Measurements from ENCODE around the gene MRPL19.
"Not testable (repeated sequence)": the region's sequence is repeated elsewhere in the genome, so short reads cannot be mapped to it uniquely, and the experiment has no call there.

Gene MRPL19

DNA sequence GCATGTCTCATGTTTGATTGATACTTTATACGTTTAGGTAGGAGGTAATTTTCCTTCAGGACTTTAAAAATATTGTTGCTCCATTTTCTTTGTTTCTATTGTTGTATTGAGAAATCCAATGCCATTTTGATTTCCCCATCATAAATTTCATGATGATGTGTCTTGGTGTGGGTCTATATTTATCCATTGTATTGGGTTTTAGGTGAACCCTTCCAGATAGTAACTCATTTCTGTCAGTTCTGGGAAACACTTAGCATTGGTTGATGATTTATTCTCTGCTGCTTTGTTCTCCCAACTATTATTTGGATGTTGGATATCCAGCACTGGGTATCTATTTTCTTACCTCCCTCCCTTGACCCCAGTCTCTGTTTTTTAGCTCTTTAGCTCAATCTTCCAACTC is 10.0 kb downstream of the MRPL19 start:
- in situ Hi-C loops (cut with HindIII; ENCODE audit: low sequenced_read_pairs) = no loop called here

DNA sequence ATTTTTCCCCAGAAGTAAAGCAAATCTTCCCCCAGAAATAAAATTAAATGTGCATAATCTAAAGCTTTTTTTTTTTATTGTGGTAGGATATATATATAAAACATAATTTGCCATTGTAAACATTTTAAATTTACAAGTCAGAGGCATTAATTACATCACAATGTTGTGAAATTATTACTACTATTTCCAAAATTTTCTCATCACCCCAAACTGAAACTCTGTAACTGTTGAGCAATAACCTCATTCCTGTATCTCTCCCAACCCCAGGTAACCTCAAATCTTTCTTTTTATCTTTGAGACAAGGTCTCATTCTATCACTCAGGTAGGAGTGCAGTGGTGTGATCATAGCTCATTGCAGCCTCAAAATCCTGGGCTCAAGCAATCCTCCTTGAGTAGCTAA is 11.2 kb downstream of the MRPL19 start:
- in situ Hi-C loops (cut with HindIII; ENCODE audit: low sequenced_read_pairs) = no loop called here

- in situ Hi-C loops (cut with HindIII; ENCODE audit: low sequenced_read_pairs) = no loop called here
These were observed 20.3 kb downstream of the MRPL19 start for GRCh38 chr2:75666911-75667310.

- in situ Hi-C loops (cut with HindIII; ENCODE audit: low sequenced_read_pairs) = no loop called here
These were observed 21.3 kb downstream of the MRPL19 start for GRCh38 chr2:75667884-75668283.

DNA sequence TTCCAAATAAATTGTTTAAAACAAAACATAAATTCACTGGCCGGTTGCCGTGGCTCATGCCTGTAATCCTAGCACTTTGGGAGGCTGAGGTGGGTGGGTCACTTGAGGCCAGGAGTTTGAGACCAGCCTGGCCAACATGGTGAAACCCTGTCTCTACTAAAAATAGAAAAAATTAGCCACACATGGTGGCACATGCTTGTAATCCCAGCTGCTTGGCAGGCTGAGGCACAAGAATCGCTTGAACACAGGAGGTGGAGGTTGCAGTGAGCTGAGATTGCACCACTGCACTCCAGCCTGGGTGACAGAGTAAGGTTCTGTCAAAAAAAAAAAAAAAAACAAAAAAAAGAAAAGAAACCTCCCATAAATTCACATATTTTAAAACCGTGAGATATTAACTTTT is 28.8 kb downstream of the MRPL19 start:
- in situ Hi-C loops (cut with HindIII; ENCODE audit: low sequenced_read_pairs) = not testable (repeated sequence)

DNA sequence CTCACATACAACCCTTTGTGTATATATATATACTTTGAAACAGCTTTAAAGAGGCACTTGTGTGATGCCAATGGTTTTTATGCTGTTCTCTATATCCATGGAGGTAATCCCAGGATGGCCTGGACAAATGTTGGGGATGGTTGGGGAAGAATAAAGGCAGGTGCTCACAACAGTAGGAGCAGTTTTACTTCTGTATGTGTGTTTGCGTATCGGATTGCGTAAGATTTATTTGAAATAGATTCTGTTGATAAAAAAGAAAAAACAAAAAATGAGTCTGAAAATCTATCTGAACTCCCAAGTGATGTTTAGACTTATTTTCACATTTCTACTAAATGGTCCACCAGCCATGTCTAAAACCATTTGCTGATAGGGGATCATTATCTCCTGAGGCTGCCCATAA is 29.3 kb downstream of the MRPL19 start:
- in situ Hi-C loops (cut with HindIII; ENCODE audit: low sequenced_read_pairs) = no loop called here

GRCh38 chr2:75676464-75676863 is 29.9 kb downstream of the MRPL19 start:
- in situ Hi-C loops (cut with HindIII; ENCODE audit: low sequenced_read_pairs) = no loop called here

GRCh38 chr2:75679556-75679955 is 33.0 kb downstream of the MRPL19 start:
- in situ Hi-C loops (cut with HindIII; ENCODE audit: low sequenced_read_pairs) = no loop called here

DNA sequence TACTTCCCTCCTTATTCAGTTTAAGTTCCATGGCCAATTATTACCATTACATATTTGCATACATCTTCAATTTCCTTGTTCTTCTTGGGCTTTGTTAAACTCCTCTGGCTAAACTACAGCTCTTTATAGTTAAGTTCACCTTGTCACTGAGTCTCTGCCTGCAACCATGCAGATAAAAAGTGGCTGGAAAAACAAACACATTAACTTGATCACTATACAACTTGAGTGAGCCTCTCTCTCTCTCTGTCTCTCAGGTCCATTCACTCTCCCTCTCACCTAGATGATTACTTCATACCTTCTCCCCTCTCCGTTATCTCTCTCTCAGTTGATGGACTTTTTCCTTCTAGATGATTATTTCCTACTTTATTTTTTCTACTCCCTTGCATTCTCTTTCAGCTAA is 33.8 kb downstream of the MRPL19 start:
- in situ Hi-C loops (cut with HindIII; ENCODE audit: low sequenced_read_pairs) = no loop called here

- in situ Hi-C loops (cut with HindIII; ENCODE audit: low sequenced_read_pairs) = not testable (repeated sequence)
These were observed 36.8 kb downstream of the MRPL19 start for GRCh38 chr2:75683430-75683829.

DNA sequence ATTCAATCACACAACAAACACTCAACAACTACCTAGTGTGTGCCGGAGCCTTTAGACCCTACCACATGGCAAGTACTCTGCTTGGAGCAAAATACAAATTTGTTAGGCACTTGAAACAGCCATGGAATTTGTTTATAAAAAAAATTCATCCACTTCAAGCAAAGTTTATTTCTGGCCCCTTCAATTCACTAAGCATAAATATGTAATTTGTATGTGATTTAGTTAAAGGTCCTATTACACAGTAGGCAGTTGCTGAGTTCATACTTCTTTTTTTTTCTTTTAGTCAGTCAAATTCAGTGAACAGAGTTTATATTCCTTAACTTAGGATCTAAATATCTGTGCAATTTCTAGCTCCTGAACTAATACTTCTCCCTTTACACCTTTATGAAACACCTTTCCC is 41.6 kb downstream of the MRPL19 start:
- in situ Hi-C loops (cut with HindIII; ENCODE audit: low sequenced_read_pairs) = no loop called here

DNA sequence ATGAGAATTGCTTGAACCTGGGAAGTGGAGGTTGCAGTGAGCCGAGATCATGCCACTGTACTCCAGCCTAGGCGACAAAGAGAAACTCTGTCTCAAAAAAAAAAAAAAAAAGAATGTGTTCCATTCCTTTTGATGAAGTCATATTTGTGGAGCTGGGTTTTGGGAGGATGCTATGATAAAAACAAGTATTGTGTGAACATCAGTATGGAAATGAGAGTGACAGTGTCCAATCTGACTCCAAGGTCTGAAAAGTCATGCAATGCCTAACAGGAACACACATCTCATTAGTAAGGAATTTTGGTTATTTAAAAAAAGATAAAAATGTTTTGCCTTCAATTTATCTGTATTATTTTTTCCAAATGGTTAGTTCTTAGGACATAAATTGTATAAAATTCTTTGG is 52.3 kb downstream of the MRPL19 start:
- in situ Hi-C loops (cut with HindIII; ENCODE audit: low sequenced_read_pairs) = no loop called here

DNA sequence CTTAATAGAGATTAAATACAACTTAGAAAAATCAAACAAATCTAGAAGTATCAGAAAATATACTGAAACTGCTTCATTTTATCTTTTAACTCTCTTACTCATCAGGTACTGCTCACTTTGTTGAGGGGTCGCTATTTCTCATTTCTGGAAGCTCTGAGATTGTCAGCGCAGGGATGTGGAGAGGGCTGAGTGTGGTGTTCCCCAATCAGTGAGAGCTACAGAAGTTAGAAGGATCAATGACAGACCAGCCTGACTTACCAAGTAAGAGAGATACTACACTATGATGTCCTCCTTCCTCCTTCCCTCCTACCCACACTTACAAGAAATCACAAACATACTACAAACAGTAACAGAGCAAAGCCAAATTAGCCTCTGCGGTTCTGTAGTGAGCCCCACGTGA is 56.0 kb downstream of the MRPL19 start:
- in situ Hi-C loops (cut with HindIII; ENCODE audit: low sequenced_read_pairs) = no loop called here

- in situ Hi-C loops (cut with HindIII; ENCODE audit: low sequenced_read_pairs) = no loop called here
These were observed 57.2 kb downstream of the MRPL19 start for GRCh38 chr2:75703589-75704287.

GRCh38 chr2:75705921-75706320 is 59.3 kb downstream of the MRPL19 start:
- in situ Hi-C loops (cut with HindIII; ENCODE audit: low sequenced_read_pairs) = no loop called here

- in situ Hi-C loops (cut with HindIII; ENCODE audit: low sequenced_read_pairs) = no loop called here
These were observed 61.3 kb downstream of the MRPL19 start for GRCh38 chr2:75707901-75708300.

DNA sequence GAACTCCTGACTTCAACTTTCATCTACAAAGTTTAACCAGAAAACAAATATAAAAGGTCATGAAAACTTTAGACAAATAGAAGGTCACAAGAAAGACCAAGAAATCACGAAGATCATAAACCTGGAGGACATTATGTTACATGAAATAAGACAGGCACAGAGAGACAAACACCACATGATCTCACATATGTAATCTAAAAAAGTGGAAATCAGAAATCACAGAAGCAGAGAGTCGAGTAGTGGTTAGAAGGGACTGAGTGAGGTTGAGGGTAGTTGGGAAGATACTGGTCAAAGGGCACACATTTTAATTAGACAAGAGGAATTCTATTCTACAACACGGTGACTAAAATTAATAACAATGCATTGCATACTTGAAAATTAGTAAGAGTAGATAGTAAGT is 62.7 kb downstream of the MRPL19 start:
- in situ Hi-C loops (cut with HindIII; ENCODE audit: low sequenced_read_pairs) = no loop called here

GRCh38 chr2:75710220-75710576 is 63.6 kb downstream of the MRPL19 start:
- in situ Hi-C loops (cut with HindIII; ENCODE audit: low sequenced_read_pairs) = no loop called here

GRCh38 chr2:75710577-75711253 is 64.1 kb downstream of the MRPL19 start, which contains the start of gene GCFC2:
Gene GCFC2, minus strand, starts transcription at chr2:75710915. Its CDS starts 60 bp downstream, at chr2:75710855.
- in situ Hi-C loops (cut with HindIII; ENCODE audit: low sequenced_read_pairs) = no loop called here

DNA sequence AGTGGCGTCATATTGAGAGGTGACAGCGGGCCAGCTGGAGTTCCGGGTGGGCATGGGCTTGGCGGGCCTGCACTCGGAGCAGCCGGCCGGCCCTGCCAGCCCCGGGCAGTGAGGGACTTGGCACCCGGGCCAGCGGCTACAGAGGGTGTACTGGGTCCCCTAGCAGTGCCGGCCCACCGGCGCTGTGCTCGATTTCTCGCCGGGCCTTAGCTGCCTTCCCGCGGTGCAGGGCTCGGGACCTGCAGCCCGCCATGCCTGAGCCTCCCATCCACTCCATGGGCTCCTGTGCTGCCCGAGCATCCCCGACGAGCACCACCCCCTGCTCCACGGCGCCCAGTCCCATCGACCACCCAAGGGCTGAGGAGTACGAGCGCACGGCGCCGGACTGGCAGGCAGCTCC is 65.0 kb downstream of the MRPL19 start:
- in situ Hi-C loops (cut with HindIII; ENCODE audit: low sequenced_read_pairs) = not testable (repeated sequence)

DNA sequence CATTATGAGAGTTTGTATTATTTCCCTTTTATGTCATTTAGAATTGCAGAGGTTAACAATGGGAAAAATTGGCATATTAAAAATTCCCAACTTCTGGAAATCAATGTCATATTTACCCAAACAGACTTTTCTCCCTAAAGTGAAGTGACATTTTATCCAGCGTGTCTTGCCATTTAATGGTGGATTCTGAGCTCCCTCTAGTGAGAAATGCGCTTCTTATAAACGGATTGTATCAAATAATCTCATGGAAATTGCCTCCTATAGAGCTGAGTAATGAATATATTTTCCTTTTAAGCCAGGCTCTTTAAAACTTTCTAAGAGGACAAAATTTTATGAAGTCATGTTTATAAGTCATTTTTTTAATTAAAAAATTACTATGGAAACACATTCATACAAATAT is 69.8 kb downstream of the MRPL19 start:
- in situ Hi-C loops (cut with HindIII; ENCODE audit: low sequenced_read_pairs) = no loop called here

DNA sequence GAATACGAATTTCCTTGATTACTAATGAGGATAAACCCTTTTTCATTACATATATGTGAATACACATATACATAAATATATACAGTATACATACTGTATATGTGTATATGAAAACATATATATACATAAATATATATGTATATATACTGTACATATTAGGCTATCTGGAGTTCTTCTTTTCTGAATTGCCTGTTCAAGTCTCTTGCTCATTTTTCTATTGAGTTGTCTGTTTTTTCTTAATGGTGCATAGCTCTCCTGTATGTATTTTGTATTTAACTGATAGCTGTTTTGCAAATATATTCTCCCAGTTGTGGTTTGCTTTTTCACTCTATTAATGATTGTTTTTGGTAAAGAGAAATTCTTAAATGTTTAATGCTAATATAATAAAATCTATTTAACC is 73.0 kb downstream of the MRPL19 start:
- in situ Hi-C loops (cut with HindIII; ENCODE audit: low sequenced_read_pairs) = no loop called here

- in situ Hi-C loops (cut with HindIII; ENCODE audit: low sequenced_read_pairs) = no loop called here
These were observed 73.9 kb downstream of the MRPL19 start for GRCh38 chr2:75720525-75720924.

Measured in endothelial cell of hepatic sinusoid (primary cell).